PFSK-1 (cell line): ENCODE measurements around the gene ZNF513. TPM values are rescaled to one million over a fixed set of nuclear protein-coding genes. Genes with fewer than 3 reads are reported as not detected.
A peak's percentile ranks its signal among the peaks of the same experiment; 100 is the strongest.

Experiments
- FOXP2 ChIP-seq: optimal IDR thresholded peaks from 2 replicates; pipeline ENCODE3; 2011; ENCODE audit warnings: borderline replicate concordance, control low read depth, inconsistent platforms; ENCODE audit not compliant: insufficient read depth; ENCODE audit errors: extremely low read length, extremely low read depth
- POLR2AphosphoS5 ChIP-seq: IDR thresholded peaks from 2 replicates; pipeline ENCODE4 v1.6.1; 2012; ENCODE audit warnings: low read depth, mild to moderate bottlenecking, control low read depth, low read length, moderate library complexity
- SIN3A ChIP-seq: IDR thresholded peaks from 2 replicates; pipeline ENCODE4 v1.6.1; 2012; ENCODE audit warnings: mild to moderate bottlenecking, low read length, moderate library complexity, borderline replicate concordance; ENCODE audit not compliant: insufficient read depth
- TAF1 ChIP-seq: IDR thresholded peaks from 2 replicates; pipeline ENCODE4 v1.6.1; 2012; ENCODE audit warnings: low read length, control low read depth, borderline replicate concordance; ENCODE audit not compliant: insufficient read depth
- polyA plus RNA-seq: library from polyadenylated mRNA; unstranded; fragments of >200 nt; gene quantifications from one replicate; pipeline ENCODE4 v1.2.1, GENCODE V29; 2012; ENCODE audit warnings: low read depth, missing spikeins; ENCODE audit not compliant: insufficient read length
- TF ChIP-seq, protein P1 (sequence below), 2 experiments: IDR thresholded peaks; 2 replicates each; pipeline versions ENCODE4 v1.6.1 to v1.8.0; 2011 to 2012; ENCODE audit warnings: low read depth in 2 of 2, low read length in 2 of 2, control low read depth in 1 of 2, inconsistent platforms in 1 of 2, mild to moderate bottlenecking in 1 of 2, moderate library complexity in 1 of 2; ENCODE audit not compliant: insufficient read depth in 1 of 2

Gene ZNF513, protein sequence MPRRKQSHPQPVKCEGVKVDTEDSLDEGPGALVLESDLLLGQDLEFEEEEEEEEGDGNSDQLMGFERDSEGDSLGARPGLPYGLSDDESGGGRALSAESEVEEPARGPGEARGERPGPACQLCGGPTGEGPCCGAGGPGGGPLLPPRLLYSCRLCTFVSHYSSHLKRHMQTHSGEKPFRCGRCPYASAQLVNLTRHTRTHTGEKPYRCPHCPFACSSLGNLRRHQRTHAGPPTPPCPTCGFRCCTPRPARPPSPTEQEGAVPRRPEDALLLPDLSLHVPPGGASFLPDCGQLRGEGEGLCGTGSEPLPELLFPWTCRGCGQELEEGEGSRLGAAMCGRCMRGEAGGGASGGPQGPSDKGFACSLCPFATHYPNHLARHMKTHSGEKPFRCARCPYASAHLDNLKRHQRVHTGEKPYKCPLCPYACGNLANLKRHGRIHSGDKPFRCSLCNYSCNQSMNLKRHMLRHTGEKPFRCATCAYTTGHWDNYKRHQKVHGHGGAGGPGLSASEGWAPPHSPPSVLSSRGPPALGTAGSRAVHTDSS
- polyA plus RNA-seq: 36.4 TPM

DNA sequence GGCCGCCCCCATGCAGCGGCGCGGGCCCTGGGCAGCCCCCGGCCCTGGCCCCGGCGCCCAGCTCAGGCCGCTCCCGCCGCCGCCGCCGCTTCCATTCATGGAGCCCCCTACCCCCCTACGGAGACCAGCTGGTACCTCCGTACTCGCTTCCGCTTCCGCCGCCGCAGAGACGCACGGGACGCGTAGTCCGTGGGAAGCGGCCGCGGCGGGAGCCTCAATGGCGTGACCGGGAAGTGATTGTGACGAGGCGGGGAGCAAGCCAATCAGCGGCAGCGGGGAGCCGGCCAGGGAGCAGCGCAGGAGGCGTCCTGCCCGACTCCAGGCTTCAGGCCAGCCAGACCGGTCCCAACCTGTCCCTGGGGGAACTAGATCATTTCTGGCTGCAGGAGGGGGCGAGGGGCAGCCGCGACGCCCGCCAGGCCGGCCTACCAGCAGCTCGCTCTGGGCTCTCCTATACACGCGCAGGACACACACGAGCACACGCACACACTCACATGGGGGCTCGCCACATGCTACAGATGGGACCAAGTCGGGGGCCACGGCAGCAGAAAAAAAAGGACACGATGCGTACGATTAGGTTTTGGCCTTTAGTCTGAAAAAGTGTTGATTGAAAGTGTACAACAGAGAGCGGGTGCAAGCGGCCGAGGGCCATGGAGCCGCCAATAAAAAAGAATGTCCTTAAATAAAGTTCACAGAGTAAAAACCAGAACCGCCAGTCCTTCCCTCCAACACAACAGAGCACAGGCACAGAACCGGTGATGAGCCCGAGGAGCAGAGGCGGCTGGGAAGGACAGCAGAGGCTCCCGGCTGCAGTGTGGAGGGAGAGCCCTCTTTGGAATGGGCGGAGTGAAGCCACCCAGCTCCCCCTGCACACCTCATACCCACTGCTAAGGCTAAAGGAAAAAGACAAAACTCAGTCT is at the start of gene ZNF513:
Gene ZNF513, minus strand, starts transcription at position 109 of the 920 bp plus-strand sequence. CDS start 208 bp downstream, outside the sequence.
- TF ChIP-seq TAF1 (peak; percentile 68; the same call in 1 of the 2 replicates), FOXP2 (no peak), POLR2AphosphoS5 (peak; percentile 87), SIN3A (0 out of 2 replicates have a peak, but pooled peaks have one; percentile 63)
- TF ChIP-seq, protein P1, sequence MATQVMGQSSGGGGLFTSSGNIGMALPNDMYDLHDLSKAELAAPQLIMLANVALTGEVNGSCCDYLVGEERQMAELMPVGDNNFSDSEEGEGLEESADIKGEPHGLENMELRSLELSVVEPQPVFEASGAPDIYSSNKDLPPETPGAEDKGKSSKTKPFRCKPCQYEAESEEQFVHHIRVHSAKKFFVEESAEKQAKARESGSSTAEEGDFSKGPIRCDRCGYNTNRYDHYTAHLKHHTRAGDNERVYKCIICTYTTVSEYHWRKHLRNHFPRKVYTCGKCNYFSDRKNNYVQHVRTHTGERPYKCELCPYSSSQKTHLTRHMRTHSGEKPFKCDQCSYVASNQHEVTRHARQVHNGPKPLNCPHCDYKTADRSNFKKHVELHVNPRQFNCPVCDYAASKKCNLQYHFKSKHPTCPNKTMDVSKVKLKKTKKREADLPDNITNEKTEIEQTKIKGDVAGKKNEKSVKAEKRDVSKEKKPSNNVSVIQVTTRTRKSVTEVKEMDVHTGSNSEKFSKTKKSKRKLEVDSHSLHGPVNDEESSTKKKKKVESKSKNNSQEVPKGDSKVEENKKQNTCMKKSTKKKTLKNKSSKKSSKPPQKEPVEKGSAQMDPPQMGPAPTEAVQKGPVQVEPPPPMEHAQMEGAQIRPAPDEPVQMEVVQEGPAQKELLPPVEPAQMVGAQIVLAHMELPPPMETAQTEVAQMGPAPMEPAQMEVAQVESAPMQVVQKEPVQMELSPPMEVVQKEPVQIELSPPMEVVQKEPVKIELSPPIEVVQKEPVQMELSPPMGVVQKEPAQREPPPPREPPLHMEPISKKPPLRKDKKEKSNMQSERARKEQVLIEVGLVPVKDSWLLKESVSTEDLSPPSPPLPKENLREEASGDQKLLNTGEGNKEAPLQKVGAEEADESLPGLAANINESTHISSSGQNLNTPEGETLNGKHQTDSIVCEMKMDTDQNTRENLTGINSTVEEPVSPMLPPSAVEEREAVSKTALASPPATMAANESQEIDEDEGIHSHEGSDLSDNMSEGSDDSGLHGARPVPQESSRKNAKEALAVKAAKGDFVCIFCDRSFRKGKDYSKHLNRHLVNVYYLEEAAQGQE (IDR thresholded peaks at IDR 0.05; ENCODE audit: insufficient read depth in 1 of 2, low read depth in 2 of 2, low read length in 2 of 2): 0 out of 4 replicates have a peak, but pooled peaks of 1 of the 2 experiments have one; percentile 5

DNA sequence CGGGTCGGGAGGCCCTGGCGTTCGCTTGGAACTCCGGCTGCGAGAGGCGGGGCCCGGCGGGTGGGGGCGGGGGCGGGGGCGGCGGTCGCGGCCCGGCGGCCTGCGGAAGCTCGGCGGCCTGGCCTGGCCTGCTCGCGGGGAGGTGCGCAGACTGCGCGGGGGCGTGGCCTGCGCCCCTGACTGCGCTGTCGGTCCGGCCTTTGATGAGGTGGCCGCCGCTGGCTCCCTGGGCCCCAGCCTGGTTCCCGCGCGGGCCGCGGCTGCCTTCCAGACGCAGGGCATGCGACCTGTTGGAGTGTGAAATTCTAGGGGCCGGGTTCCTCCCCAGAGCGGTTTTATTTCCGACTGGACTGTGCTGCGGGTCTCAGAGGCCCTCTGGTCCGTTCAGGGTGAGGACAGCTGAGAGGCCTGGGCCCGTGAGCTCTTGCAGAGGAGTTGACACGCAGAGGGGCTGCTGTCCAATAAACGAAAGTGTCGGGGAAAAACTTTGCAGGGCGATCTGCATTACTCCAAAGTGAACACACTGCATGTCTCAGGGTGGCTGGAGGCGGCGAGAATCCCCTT is 48.5 kb upstream of the ZNF513 start:
- TF ChIP-seq, protein P1 (IDR thresholded peaks at IDR 0.05; ENCODE audit: insufficient read depth in 1 of 2, low read depth in 2 of 2, low read length in 2 of 2): peak in 1 of 2 experiments; percentile 50; a peak in 1 of 4 replicates
- TF ChIP-seq SIN3A (no peak), FOXP2 (peak; percentile 57)

DNA sequence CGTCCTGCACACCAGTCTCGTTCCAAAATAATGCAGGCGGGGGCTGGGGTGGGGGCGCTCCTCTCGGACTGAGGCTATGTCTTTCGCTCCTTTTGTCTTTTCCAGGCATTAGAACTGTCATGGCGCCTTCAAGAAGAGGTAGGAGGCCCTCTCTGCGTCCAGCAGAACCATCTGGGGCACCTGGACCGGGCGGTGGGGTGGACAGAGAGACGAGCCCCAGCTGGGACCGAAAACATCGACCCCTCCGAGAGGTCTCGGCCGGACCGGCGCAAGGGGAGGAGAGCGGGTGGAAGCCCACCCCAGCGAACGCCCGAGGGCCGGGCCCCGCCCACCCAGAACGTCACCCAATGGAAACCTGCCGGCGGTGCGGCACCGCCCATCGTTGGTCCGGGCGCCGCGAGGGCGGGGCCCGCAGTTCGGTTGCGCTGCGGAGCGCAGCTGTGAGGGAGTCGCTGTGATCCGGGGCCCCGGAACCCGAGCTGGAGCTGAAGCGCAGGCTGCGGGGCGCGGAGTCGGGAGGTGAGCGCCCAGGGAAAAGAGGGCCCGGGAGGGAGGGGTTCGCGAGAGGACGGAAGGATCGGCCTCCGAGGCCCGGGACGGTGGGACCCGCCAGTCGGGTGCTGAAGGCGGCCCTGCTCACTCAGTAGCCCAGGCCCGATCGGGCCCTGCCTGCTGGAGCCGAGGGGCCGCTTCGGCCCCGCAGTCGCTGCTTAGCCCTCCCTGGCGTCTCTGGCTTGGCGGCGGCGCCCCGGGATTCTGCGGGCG is 47.9 kb upstream of the ZNF513 start, which contains the start of gene NRBP1:
Gene NRBP1, plus strand, starts transcription at position 419 of the 765 bp plus-strand sequence. CDS start 4,643 bp downstream, outside the sequence.
- TF ChIP-seq FOXP2 (no peak), TAF1 (peak; percentile 56; the same call in 1 of the 2 replicates), POLR2AphosphoS5 (peak; percentile 86), SIN3A (0 out of 2 replicates have a peak, but pooled peaks have one; percentile 36)
- TF ChIP-seq, protein P1 (IDR thresholded peaks at IDR 0.05; ENCODE audit: insufficient read depth in 1 of 2, low read depth in 2 of 2, low read length in 2 of 2): 0 out of 4 replicates have a peak, but pooled peaks of 1 of the 2 experiments have one; percentile 8

DNA sequence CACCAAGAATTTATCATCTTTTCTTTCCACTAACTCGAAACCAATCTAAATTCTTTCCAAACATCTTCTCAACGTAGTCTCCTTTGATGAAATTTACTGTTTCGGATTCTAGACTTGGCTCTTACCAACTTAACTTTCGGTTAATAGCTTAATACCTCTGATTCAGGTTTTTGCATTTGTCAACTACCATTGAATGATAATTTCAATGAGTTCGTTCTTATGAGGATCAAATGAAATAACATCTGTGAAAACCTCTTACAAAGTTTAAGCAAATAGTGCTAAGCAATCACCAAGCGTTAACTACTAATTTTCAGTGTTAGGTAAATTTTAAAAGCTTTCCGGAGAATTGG is 47.3 kb upstream of the ZNF513 start:
- TF ChIP-seq, protein P1 (IDR thresholded peaks at IDR 0.05; ENCODE audit: insufficient read depth in 1 of 2, low read depth in 2 of 2, low read length in 2 of 2): no peak
- TF ChIP-seq FOXP2 (no peak), SIN3A (no peak), TAF1 (no peak), POLR2AphosphoS5 (no peak)
